ENCODE measurements around the gene TM7SF2. TPM values are rescaled to one million over a fixed set of nuclear protein-coding genes. Genes with fewer than 3 reads are reported as not detected.

TM7SF2 gene
- total and polyA plus RNA-seq, 2 of the 13 experiments (the other 11 are each of a cell fraction or from before 2014, with no cell fraction given), result 56.0 to 66.9 TPM

DNA sequence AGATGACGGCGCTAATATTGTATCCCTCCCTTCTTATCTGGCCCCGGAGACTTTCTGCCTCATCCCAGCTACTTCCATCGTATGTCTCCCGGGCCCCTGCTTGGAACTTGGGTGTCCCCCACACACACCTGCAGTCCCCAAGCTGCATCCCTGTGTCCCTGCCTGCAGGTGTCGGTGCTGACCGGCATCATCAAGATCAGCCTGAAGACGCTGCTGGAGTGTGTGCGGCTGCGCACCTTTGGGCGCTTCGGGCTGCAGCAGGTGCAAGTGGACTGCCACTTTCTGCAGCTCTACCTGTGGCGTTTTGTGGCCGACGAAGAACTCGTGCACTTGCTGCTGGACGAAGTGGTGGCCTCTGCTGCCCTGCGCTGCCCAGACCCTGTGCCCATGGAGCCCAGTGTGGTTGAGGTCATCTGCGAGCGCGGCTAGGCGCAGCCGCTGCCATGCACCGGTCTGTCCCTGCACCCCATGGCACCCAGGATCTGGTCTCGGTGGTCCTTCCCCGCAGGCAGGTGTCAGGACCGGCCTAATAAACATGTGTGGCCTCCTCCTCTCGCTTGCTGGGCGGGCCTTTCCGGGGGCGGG lies 421 bp upstream of the TM7SF2 start (continued):
- TF ChIP-seq ZNF598 (CRISPR knock-in tag; IDR thresholded peaks at IDR 0.05; ENCODE audit: borderline replicate concordance), result peak; percentile 42; the same call in 1 of the 2 replicates
- TF ChIP-seq ZNF260 (CRISPR knock-in tag; IDR thresholded peaks at IDR 0.05; ENCODE audit: borderline replicate concordance, low read depth), result 0 out of 2 replicates have a peak, but pooled peaks have one; percentile 37
- TF ChIP-seq HDAC1 (CRISPR knock-in tag; IDR thresholded peaks at IDR 0.05), result peak; percentile 46; the same call in 1 of the 2 replicates
- TF ChIP-seq, protein P1, sequence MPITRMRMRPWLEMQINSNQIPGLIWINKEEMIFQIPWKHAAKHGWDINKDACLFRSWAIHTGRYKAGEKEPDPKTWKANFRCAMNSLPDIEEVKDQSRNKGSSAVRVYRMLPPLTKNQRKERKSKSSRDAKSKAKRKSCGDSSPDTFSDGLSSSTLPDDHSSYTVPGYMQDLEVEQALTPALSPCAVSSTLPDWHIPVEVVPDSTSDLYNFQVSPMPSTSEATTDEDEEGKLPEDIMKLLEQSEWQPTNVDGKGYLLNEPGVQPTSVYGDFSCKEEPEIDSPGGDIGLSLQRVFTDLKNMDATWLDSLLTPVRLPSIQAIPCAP (CRISPR knock-in tag; IDR thresholded peaks at IDR 0.05; ENCODE audit: low read depth), result 0 out of 2 replicates have a peak, but pooled peaks have one; percentile 44
- TF ChIP-seq, protein P2, sequence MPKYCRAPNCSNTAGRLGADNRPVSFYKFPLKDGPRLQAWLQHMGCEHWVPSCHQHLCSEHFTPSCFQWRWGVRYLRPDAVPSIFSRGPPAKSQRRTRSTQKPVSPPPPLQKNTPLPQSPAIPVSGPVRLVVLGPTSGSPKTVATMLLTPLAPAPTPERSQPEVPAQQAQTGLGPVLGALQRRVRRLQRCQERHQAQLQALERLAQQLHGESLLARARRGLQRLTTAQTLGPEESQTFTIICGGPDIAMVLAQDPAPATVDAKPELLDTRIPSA (CRISPR knock-in tag; IDR thresholded peaks at IDR 0.05; ENCODE audit: borderline replicate concordance), result 0 out of 2 replicates have a peak, but pooled peaks have one; percentile 13
- TF ChIP-seq, protein P3, sequence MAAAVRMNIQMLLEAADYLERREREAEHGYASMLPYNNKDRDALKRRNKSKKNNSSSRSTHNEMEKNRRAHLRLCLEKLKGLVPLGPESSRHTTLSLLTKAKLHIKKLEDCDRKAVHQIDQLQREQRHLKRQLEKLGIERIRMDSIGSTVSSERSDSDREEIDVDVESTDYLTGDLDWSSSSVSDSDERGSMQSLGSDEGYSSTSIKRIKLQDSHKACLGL (CRISPR knock-in tag; IDR thresholded peaks at IDR 0.05), result peak; percentile 55; the same call in 1 of the 2 replicates
- 0 out of 2 replicates have a peak, but pooled peaks have one; percentile 16 for TF ChIP-seq ZNF563 (CRISPR knock-in tag; IDR thresholded peaks at IDR 0.05)
- TF ChIP-seq, protein P4, sequence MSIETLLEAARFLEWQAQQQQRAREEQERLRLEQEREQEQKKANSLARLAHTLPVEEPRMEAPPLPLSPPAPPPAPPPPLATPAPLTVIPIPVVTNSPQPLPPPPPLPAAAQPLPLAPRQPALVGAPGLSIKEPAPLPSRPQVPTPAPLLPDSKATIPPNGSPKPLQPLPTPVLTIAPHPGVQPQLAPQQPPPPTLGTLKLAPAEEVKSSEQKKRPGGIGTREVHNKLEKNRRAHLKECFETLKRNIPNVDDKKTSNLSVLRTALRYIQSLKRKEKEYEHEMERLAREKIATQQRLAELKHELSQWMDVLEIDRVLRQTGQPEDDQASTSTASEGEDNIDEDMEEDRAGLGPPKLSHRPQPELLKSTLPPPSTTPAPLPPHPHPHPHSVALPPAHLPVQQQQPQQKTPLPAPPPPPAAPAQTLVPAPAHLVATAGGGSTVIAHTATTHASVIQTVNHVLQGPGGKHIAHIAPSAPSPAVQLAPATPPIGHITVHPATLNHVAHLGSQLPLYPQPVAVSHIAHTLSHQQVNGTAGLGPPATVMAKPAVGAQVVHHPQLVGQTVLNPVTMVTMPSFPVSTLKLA (IDR thresholded peaks at IDR 0.05), result 0 out of 2 replicates have a peak, but pooled peaks have one; percentile 13
- TF ChIP-seq, protein P5, sequence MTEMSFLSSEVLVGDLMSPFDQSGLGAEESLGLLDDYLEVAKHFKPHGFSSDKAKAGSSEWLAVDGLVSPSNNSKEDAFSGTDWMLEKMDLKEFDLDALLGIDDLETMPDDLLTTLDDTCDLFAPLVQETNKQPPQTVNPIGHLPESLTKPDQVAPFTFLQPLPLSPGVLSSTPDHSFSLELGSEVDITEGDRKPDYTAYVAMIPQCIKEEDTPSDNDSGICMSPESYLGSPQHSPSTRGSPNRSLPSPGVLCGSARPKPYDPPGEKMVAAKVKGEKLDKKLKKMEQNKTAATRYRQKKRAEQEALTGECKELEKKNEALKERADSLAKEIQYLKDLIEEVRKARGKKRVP (CRISPR knock-in tag; IDR thresholded peaks at IDR 0.05), result no peak
- peak; percentile 66; the same call in 1 of the 2 replicates for TF ChIP-seq BORCS8-MEF2B (CRISPR knock-in tag; IDR thresholded peaks at IDR 0.05)
- TF ChIP-seq ISX (CRISPR knock-in tag; conservative IDR thresholded peaks at IDR 0.05), result no peak
- TF ChIP-seq, protein P6, sequence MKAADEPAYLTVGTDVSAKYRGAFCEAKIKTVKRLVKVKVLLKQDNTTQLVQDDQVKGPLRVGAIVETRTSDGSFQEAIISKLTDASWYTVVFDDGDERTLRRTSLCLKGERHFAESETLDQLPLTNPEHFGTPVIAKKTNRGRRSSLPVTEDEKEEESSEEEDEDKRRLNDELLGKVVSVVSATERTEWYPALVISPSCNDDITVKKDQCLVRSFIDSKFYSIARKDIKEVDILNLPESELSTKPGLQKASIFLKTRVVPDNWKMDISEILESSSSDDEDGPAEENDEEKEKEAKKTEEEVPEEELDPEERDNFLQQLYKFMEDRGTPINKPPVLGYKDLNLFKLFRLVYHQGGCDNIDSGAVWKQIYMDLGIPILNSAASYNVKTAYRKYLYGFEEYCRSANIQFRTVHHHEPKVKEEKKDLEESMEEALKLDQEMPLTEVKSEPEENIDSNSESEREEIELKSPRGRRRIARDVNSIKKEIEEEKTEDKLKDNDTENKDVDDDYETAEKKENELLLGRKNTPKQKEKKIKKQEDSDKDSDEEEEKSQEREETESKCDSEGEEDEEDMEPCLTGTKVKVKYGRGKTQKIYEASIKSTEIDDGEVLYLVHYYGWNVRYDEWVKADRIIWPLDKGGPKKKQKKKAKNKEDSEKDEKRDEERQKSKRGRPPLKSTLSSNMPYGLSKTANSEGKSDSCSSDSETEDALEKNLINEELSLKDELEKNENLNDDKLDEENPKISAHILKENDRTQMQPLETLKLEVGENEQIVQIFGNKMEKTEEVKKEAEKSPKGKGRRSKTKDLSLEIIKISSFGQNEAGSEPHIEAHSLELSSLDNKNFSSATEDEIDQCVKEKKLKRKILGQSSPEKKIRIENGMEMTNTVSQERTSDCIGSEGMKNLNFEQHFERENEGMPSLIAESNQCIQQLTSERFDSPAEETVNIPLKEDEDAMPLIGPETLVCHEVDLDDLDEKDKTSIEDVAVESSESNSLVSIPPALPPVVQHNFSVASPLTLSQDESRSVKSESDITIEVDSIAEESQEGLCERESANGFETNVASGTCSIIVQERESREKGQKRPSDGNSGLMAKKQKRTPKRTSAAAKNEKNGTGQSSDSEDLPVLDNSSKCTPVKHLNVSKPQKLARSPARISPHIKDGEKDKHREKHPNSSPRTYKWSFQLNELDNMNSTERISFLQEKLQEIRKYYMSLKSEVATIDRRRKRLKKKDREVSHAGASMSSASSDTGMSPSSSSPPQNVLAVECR (CRISPR knock-in tag; IDR thresholded peaks at IDR 0.05; ENCODE audit: borderline replicate concordance), result peak; percentile 59; the same call in 1 of the 2 replicates
- TF ChIP-seq, protein P7, sequence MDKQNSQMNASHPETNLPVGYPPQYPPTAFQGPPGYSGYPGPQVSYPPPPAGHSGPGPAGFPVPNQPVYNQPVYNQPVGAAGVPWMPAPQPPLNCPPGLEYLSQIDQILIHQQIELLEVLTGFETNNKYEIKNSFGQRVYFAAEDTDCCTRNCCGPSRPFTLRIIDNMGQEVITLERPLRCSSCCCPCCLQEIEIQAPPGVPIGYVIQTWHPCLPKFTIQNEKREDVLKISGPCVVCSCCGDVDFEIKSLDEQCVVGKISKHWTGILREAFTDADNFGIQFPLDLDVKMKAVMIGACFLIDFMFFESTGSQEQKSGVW (CRISPR knock-in tag; IDR thresholded peaks at IDR 0.05; ENCODE audit: borderline replicate concordance), result no peak
- no peak for TF ChIP-seq ARNTL (CRISPR knock-in tag; IDR thresholded peaks at IDR 0.05)
- 0 out of 2 replicates have a peak, but pooled peaks have one; percentile 3 for TF ChIP-seq ZNF674 (CRISPR knock-in tag; IDR thresholded peaks at IDR 0.05; ENCODE audit: low read depth)
- TF ChIP-seq ZNF761 (CRISPR knock-in tag; conservative IDR thresholded peaks at IDR 0.05), result 0 out of 2 replicates have a peak, but pooled peaks have one; percentile 17
- no peak for TF ChIP-seq HMG20B (CRISPR knock-in tag; conservative IDR thresholded peaks at IDR 0.05)

Measured in HepG2 (cell line).